Measurements from ENCODE around the gene CROT.

DNA sequence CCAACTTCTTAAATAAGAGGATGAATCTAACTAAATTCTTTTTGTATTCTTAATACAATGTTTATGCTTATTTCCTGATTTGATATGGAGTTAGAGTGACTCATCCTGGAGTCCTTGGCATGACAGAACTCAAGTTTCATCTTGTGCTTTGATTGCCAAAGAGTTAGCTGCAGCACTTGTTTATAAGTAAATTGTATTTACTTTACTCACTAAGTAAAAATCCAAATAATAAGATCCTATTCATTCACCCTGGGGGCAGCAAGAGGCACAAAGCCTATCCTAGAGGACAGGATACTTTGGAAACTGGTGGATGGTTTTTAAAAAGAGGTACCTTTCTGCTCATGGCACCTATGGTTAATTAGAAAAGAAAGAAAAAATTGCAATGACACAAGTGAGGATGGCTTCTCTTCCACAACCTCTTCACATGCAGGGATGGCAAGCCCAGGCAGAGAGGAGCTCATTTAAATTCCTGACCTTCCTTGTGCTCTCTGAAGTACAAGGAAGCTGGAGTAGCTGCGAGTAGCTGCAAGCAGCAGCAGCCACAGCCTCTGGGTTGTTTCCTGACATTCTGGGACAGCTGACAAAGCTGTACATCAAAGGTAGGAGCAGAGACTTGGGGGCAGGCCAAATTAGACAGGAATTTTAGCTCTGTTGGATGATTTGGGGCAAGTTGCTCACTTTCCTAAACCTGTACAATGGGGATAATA, 28.5 kb upstream of the CROT start:
- TF ChIP-seq POLR2AphosphoS5 (IDR thresholded peaks at IDR 0.05) (no peak), EP300 (IDR thresholded peaks at IDR 0.05) (no peak)
- TF ChIP-seq, protein P1, sequence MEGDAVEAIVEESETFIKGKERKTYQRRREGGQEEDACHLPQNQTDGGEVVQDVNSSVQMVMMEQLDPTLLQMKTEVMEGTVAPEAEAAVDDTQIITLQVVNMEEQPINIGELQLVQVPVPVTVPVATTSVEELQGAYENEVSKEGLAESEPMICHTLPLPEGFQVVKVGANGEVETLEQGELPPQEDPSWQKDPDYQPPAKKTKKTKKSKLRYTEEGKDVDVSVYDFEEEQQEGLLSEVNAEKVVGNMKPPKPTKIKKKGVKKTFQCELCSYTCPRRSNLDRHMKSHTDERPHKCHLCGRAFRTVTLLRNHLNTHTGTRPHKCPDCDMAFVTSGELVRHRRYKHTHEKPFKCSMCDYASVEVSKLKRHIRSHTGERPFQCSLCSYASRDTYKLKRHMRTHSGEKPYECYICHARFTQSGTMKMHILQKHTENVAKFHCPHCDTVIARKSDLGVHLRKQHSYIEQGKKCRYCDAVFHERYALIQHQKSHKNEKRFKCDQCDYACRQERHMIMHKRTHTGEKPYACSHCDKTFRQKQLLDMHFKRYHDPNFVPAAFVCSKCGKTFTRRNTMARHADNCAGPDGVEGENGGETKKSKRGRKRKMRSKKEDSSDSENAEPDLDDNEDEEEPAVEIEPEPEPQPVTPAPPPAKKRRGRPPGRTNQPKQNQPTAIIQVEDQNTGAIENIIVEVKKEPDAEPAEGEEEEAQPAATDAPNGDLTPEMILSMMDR (IDR thresholded peaks at IDR 0.05), result no peak

All from gastroesophageal sphincter (tissue), 3 donors.